IMR-90 (cell line): ENCODE measurements around the gene VIPR2. TPM values are rescaled to one million over a fixed set of nuclear protein-coding genes. Genes with fewer than 3 reads are reported as not detected.

Source experiments
- ATAC-seq: fragments of 200-7000 bp; cut with Tn5 transposase; 2 replicates; pipeline ENCODE4 v1.9.1; 2020; ENCODE audit warnings: low read depth, mild to moderate bottlenecking, moderate library complexity
- BruUV-seq: library from RNA; stranded (reverse); fragments of 400-500 nt; replicated peaks from 2 replicates; lab custom pipeline; 2021; lab: Mats Ljungman, UMichigan
- CTCF ChIA-PET: fragments of 300-600 bp; formaldehyde crosslinking; extraction: SDS; loops from one replicate; lab custom pipeline; 2021; ENCODE audit warnings: antibody characterized with exemption; lab: Yijun Ruan, JAX
- POLR2A ChIA-PET: fragments of 300-600 bp; sonication (Branson Sonifier 250); formaldehyde crosslinking; loops from one replicate; lab custom pipeline; 2022; ENCODE audit warnings: antibody characterized with exemption; ENCODE audit not compliant: unreplicated experiment; lab: Charles Lee
- DNase-seq: peaks from one replicate; pipeline ENCODE4 v3.0.0; 2013
- H2AFZ ChIP-seq: replicated peaks from 2 replicates; pipeline ENCODE3; 2013; ENCODE audit warnings: low read length, mild to moderate bottlenecking; ENCODE audit not compliant: poor library complexity
- H2AK5ac ChIP-seq: 2 replicates; pipeline ENCODE4 v1.6.1; 2013; ENCODE audit warnings: low read depth, low read length, inconsistent platforms
- H2AK9ac ChIP-seq: replicated peaks from 2 replicates; pipeline ENCODE3; 2013; ENCODE audit warnings: mild to moderate bottlenecking, low read depth, low read length, moderate library complexity; ENCODE audit not compliant: poor library complexity
- H2BK120ac ChIP-seq: 2 replicates; pipeline ENCODE4 v1.6.1; 2013; ENCODE audit warnings: low read depth, low read length, inconsistent platforms
- H2BK15ac ChIP-seq: 3 replicates; pipeline ENCODE4 v1.6.1; 2013; ENCODE audit warnings: low read depth, low read length, inconsistent platforms
- H2BK20ac ChIP-seq: 2 replicates; pipeline ENCODE4 v1.6.1; 2013; ENCODE audit warnings: low read depth, mild to moderate bottlenecking, inconsistent platforms, low read length, moderate library complexity
- H2BK5ac ChIP-seq: 2 replicates; pipeline ENCODE4 v1.6.1; 2013; ENCODE audit warnings: mild to moderate bottlenecking, low read depth, low read length, inconsistent platforms; ENCODE audit not compliant: poor library complexity, severe bottlenecking
- H3K14ac ChIP-seq: replicated peaks from 2 replicates; pipeline ENCODE4 v1.6.1; 2013; ENCODE audit warnings: low read depth, low read length, inconsistent platforms
- H3K18ac ChIP-seq: 2 replicates; pipeline ENCODE4 v1.6.1; 2013; ENCODE audit warnings: low read depth, low read length, control low read depth
- H3K23ac ChIP-seq: 2 replicates; pipeline ENCODE4 v1.6.1; 2013; ENCODE audit warnings: low read depth, low read length, inconsistent platforms
- H3K27ac ChIP-seq: 2 replicates; pipeline ENCODE4 v1.5.1; 2013; ENCODE audit warnings: mild to moderate bottlenecking, control low read depth, low read length; ENCODE audit not compliant: insufficient read depth
- H3K27me3 ChIP-seq: 2 replicates; pipeline ENCODE4 v1.6.1; 2013; ENCODE audit warnings: low read length; ENCODE audit not compliant: control insufficient read depth, insufficient read depth
- H3K36me3 ChIP-seq: 2 replicates; pipeline ENCODE4 v1.6.1; 2013; ENCODE audit warnings: low read length, mixed read lengths; ENCODE audit not compliant: control insufficient read depth, insufficient read depth
- H3K4ac ChIP-seq: 2 replicates; pipeline ENCODE4 v1.6.1; 2013; ENCODE audit warnings: low read depth, low read length, inconsistent platforms
- H3K4me1 ChIP-seq: 2 replicates; pipeline ENCODE4 v1.6.1; 2013; ENCODE audit warnings: low read length, mixed read lengths; ENCODE audit not compliant: control insufficient read depth, insufficient read depth
- H3K4me2 ChIP-seq: 2 replicates; pipeline ENCODE4 v1.6.1; 2013; ENCODE audit warnings: low read depth, mild to moderate bottlenecking, control low read depth, low read length, moderate library complexity
- H3K4me3 ChIP-seq: 2 replicates; pipeline ENCODE4 v1.5.1; 2013; ENCODE audit warnings: low read depth, mild to moderate bottlenecking, control low read depth, low read length, moderate library complexity; ENCODE audit not compliant: insufficient read depth
- H3K56ac ChIP-seq: 2 replicates; pipeline ENCODE4 v1.6.1; 2013; ENCODE audit warnings: low read length, inconsistent platforms; ENCODE audit not compliant: insufficient read depth; ENCODE audit errors: extremely low read depth
- H3K79me1 ChIP-seq, 2 experiments: 2 replicates each; pipeline ENCODE4 v1.6.1; 2013; ENCODE audit warnings: low read length in 2 of 2, inconsistent platforms in 1 of 2, low read depth in 1 of 2
- H3K9ac ChIP-seq: 2 replicates; pipeline ENCODE4 v1.6.1; 2013; ENCODE audit warnings: low read depth, low read length, control low read depth
- H3K9me1 ChIP-seq: 2 replicates; pipeline ENCODE4 v1.6.1; 2013; ENCODE audit warnings: low read length, inconsistent platforms; ENCODE audit not compliant: insufficient read depth
- H3K9me3 ChIP-seq: 2 replicates; pipeline ENCODE4 v1.6.1; 2013; ENCODE audit warnings: low read length; ENCODE audit not compliant: control insufficient read depth, insufficient read depth
- H4K20me1 ChIP-seq: 2 replicates; pipeline ENCODE4 v1.6.1; 2013; ENCODE audit warnings: low read length, inconsistent platforms; ENCODE audit not compliant: insufficient read depth
- H4K5ac ChIP-seq: 2 replicates; pipeline ENCODE4 v1.6.1; 2013; ENCODE audit warnings: mild to moderate bottlenecking, low read depth, low read length, control low read depth
- H4K8ac ChIP-seq, 2 experiments: 2 replicates each; pipeline ENCODE4 v1.6.1; 2013; ENCODE audit warnings: low read depth in 2 of 2, low read length in 2 of 2, control low read depth in 1 of 2, inconsistent platforms in 1 of 2
- H4K91ac ChIP-seq: 2 replicates; pipeline ENCODE4 v1.6.1; 2013; ENCODE audit warnings: low read depth, low read length, inconsistent platforms; ENCODE audit not compliant: insufficient read depth
- MAZ ChIP-seq: IDR thresholded peaks from 2 replicates; pipeline ENCODE4 v1.6.1; 2012; ENCODE audit warnings: low read depth, mild to moderate bottlenecking, low read length, improper control_type of control experiment, moderate library complexity, borderline replicate concordance
- MXI1 ChIP-seq: IDR thresholded peaks from 2 replicates; pipeline ENCODE4 v1.6.1; 2012; ENCODE audit warnings: low read depth, mild to moderate bottlenecking, low read length, moderate library complexity, borderline replicate concordance
- RAD21 ChIP-seq: IDR thresholded peaks from 2 replicates; pipeline ENCODE4 v1.6.1; 2012; ENCODE audit warnings: low read length, improper control_type of control experiment
- RFX5 ChIP-seq: IDR thresholded peaks from 2 replicates; pipeline ENCODE4 v1.8.0; 2012; ENCODE audit warnings: low read depth, mild to moderate bottlenecking, low read length, moderate library complexity
- USF2 ChIP-seq: fragments of 150-350 bp; IDR thresholded peaks from 2 replicates; pipeline ENCODE4 v1.6.1; 2017; ENCODE audit warnings: mild to moderate bottlenecking, antibody characterized with exemption, low read length, low read depth
- WGBS, 2 experiments: methylation state at CpG; one replicate each; pipeline versions ENCODE4 v1.1.5 to v1.1.7; 2013; ENCODE audit warnings: missing lambda C conversion rate in 2 of 2; ENCODE audit not compliant: insufficient read length in 1 of 2; ENCODE audit errors: extremely low coverage in 2 of 2; 5-methylcytosine and 5-hydroxymethylcytosine counted together
- dilution Hi-C: fragments of 300-500 bp; cut with HindIII; formaldehyde crosslinking; loops from one replicate; pipeline ENCODE4 v1.14.3; 2018; ENCODE audit warnings: low sequenced_read_pairs; ENCODE audit not compliant: unreplicated experiment
- in situ Hi-C: fragments of 300-500 bp; cut with MboI; formaldehyde crosslinking; loops from 3 replicates; pipeline ENCODE4 v1.14.3; 2019; ENCODE audit warnings: low sequenced_read_pairs, inconsistent platforms, mixed read lengths
- intact Hi-C: fragments of 100-400 bp; cut with micrococcal nuclease; formaldehyde crosslinking; loops from 2 replicates; pipeline ENCODE4 v1.10.0; 2022
- polyA plus RNA-seq, 3 experiments: library from polyadenylated mRNA; depleted of rRNA; stranded (reverse); fragments of >200 nt; gene quantifications; 2 replicates each; pipeline ENCODE4 v1.2.3, GENCODE V29; 2012; ENCODE audit warnings: low replicate concordance in 1 of 3
- total RNA-seq: library from RNA; depleted of rRNA; stranded (reverse); fragments of >200 nt; gene quantifications from 2 replicates; pipeline ENCODE4 v1.2.3, GENCODE V29; 2012

VIPR2 gene
- total and polyA plus RNA-seq, 2 of the 4 experiments (the other 2 are of a cell fraction), result not detected

GRCh38 chr7:159148430-159149395 is 4.0 kb upstream of the VIPR2 start:
- H4K20me1 ChIP-seq, result no peaks in the 10 kb centered on the region
- in situ Hi-C loops (no loop called here), dilution Hi-C loops (no loop called here), intact Hi-C loops (no loop called here)
- H3K4ac ChIP-seq, result no peak overlapping the region
- H2BK120ac ChIP-seq, result no peak overlapping the region
- no peak overlapping the region for H3K4me2 ChIP-seq
- no peak overlapping the region for H2AK5ac ChIP-seq
- TF ChIP-seq RFX5 (no peak), USF2 (no peak), MXI1 (no peak), RAD21 (no peak), MAZ (no peak)
- no peak overlapping the region for H2AK9ac ChIP-seq
- H3K56ac ChIP-seq, result no peak overlapping the region
- H3K9me1 ChIP-seq, result no peaks in the 10 kb centered on the region
- no peak overlapping the region for H2BK20ac ChIP-seq
- H4K91ac ChIP-seq, result no peak overlapping the region
- no peak overlapping the region for H4K8ac ChIP-seq
- no peak overlapping the region for H2AFZ ChIP-seq
- no peak overlapping the region for H3K9ac ChIP-seq
- H3K4me3 ChIP-seq, result no peak overlapping the region
- H3K18ac ChIP-seq, result no peak overlapping the region
- H3K14ac ChIP-seq, result no peak overlapping the region
- peaks cover 2% of the 10 kb centered on the region; the same call in 1 of the 2 replicates for H3K27me3 ChIP-seq
- H3K27ac ChIP-seq, result no peak overlapping the region
- BruUV-seq, result no TSS peak
- no CpG with 5 or more reads among the region's 17 CpGs for WGBS, 2 experiments
- no peaks in the 10 kb centered on the region for H3K4me1 ChIP-seq
- no peak overlapping the region for H2BK5ac ChIP-seq
- ChIA-PET CTCF (interaction anchor here (0.6 kb wide), 1 partner anchor 97 kb away, joined by 3 read pairs; no protein-coding TSS in a partner anchor), POLR2A (no interaction called here)
- H3K79me1 ChIP-seq, result no peaks in the 10 kb centered on the region
- DNase-seq, result no peak
- no peak overlapping the region for H2BK15ac ChIP-seq
- H3K23ac ChIP-seq, result no peak overlapping the region
- H3K9me3 ChIP-seq, result peaks cover 19% of the 10 kb centered on the region
- H4K5ac ChIP-seq, result no peak overlapping the region
- H3K36me3 ChIP-seq, result no peaks in the 10 kb centered on the region
- ATAC-seq, result no peak
